IPS DF 4.7 (cell line): Measurements from ENCODE around the gene LSM3.
A peak's percentile ranks its signal among the peaks of the same experiment; 100 is the strongest.

Experiments
- DNase-seq: peaks from one replicate; pipeline ENCODE4 v3.0.0-alpha.2; 2013; ENCODE audit warnings: low spot score; ENCODE audit errors: extremely low read depth

Gene LSM3

DNA sequence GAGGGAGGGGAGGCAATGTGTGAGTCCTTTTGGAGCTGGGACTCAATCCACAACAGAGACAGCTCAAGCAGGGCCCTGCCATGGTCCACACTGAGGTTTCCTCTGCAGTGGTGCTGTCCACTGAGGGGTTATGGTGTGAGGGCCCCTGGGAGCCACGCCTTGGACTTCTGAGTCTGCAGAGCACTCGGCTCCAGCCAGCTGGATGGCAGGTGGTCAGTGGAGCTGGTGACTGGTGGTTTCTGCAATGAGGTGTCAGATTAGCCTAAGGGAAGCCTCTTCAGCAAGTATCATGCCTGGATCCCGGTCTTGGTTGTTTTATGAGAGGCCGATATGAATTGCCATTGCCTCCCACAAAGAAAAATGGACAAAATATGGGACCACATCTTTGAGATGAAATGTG lies 21.7 kb downstream of the LSM3 start:
- no peak for DNase-seq

DNA sequence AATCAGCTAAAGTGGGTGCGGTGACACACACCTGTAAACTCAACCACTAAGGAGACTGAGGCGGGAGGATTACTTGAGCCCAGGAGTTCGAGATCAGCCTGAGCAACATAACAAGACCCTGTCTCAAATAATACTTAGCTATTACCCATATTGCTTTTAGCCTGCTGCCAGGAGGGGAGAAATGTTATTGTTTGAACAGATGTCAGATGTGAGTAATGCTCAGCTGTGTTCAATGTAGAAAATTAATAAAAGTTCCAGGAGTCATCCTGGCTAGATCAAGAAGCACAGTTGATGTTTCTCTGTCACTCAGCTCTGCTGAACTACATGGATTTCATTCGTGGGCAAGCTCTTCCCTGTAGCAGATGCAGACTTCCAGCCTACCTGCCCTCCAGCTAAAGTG lies 22.2 kb downstream of the LSM3 start:
- no peak for DNase-seq

DNA sequence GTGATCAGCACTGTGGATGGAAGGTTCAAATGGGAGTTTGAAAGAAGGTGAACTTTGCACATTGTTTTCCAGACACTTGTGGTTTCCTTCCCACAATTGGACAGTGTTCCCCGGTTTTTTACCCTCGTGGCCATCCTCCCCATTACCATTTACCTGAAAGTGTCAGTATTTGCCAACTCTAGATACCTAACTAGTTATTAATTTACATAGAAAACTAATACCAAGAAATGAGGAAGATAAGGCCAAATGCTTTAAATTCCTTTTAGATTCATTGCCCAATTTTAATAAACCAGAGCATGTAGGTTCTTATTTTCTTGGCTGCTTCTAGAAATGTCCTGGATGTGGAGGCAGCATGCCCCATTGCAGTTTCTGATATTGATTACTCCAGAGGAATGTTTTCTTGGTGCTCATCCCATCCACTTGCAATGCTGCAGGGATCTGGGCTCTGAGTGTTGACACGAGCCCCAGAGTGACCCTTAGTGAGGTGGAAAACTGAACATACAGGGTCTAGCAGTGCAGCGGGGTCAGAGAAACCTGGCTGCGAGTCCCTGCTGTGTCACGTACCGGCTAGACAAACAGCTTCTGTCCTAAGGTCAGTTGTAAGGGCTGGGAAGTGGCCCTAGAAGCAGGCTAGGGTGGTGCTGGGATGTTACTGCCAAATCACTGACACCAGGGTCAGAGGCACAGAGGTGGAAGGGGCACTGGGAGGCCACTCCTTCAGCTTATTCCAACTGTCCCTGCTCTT lies 23.5 kb downstream of the LSM3 start:
- no peak for DNase-seq

DNA sequence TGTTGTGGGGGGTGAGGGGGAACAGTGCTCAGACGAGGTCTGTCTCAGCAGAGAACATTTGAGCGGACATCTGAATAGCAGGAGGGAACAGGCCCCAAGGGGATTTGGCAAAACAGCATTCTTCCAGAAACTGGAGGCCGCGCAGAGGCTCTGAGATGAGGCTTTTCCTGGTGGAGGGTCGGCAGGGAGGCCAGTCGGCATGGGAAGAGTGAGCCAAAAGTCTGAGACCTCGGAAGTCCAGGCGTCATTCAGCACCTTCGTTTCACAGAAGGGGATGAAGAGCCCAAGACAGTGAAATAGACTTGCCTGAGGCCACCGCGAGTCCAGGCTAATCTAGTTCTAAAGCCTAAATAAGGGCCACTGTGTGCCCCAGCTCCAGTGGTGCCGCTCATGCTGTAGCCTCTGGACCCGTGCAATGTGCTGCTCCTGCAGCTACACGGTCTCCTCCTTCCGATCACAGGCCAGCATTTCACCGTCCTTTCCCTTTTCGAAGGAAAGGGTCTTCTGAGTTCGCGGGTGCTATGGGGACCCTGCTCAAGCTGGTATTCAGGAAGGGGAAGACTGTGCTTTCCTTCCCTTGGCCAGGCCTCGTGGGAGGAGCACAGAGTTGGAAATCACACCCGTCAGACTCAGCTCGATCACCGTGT lies 24.4 kb downstream of the LSM3 start:
- no peak for DNase-seq

DNA sequence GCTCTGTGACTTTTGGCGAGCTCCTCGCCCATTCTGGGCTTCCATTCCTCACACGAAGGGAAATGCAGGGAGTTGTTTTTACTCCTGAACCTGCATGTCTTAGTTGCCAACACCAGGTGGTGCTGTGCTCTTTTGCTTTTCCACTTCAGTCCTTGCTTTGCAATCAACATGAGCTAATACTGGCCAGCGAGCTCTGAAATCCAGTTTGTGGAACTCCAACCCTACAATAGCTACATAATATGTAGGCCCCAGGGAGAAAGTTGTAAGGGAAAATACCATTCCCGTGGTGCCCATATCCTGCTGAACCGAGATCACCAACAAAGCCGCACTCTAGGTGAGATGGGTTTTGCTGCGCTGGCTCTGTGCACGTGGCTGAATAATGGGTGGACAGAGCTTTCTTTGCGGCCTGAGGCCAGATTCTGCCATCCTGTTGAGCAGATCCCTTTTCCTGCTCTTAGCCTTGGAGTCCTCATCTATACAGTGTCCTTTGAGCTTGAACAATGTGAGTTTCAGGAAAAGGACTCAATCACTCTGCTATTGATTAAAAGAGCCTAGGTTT lies 25.0 kb downstream of the LSM3 start:
- no peak for DNase-seq

GRCh38 chr3:14204515-14205284 lies 26.1 kb downstream of the LSM3 start:
- no peak for DNase-seq

- no peak for DNase-seq
Measured at GRCh38 chr3:14206548-14207177, 28.0 kb downstream of the LSM3 start.

GRCh38 chr3:14208168-14208567 lies 29.6 kb downstream of the LSM3 start:
- DNase-seq: no peak

GRCh38 chr3:14208977-14209394 lies 30.4 kb downstream of the LSM3 start:
- DNase-seq: no peak

DNA sequence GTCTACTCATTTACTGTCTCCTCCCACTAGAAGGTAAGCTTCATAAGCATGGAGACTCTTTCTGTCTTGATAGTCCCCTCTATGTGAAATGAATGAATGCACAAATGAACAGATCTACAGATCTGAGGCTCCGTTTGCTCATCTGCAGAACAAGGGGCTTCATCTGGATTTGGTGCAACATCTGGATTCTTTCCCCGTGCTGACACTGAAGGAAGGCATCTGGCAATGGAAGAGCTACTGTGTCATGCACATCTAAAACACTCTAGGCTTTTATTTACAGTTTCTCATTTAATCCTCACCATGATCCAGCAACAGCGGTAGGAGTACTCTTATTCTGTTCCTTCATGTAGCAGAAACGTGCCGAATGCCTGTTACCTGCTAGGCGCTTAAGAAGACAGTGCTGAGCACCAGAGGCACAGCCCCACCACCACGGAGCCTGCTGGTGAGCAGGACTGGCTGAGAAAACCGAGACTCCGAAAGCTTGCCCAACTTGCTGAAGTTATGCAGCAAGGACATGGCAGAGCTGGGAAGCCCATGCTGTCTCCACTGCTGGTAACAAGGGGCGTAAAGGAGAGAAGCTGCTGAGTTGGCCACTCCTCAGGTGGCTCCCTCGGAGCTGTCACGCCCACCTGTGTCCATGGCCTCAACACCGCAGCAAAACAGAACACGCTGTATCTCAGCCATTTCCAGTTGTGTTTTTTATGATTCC lies 31.1 kb downstream of the LSM3 start:
- DNase-seq: no peak

GRCh38 chr3:14210290-14210688 lies 31.7 kb downstream of the LSM3 start:
- DNase-seq: no peak

DNA sequence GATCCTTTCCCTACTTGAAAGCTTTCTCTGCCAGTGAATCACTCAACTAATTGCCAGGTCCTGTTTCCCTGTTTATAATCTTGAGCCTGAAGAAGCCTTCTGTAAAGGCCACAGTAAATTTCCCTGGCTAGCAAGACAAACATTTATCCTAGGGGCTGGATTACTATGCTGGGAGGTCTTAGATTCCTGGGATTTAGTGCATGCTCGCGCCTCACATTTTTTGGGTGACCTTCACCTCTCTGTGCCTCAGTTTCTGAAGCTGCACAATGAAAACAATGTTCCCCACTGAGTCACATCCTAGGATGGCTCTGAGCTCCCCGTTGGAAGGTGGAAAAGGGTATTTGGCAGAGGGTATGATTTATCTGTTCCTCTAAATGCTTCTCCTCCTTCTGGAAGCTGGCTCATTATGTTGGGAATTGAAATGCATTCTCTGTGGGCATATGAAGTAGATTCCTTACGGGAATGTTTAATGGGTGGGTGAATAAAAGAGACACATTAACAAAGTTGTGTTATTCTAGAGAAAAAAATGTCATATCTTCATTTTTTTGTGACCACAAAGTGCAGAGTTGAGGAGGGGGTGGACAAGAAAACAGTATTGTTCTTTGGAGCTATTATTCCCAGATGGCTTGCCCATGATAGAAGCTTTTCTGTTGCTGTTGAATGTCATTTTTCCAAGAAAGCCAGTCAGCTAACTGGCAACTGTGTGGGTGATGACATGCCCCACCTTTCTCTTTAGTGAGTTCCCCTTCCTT lies 32.4 kb downstream of the LSM3 start:
- no peak for DNase-seq

- no peak for DNase-seq
Measured at GRCh38 chr3:14211621-14212020, 33.0 kb downstream of the LSM3 start.

DNA sequence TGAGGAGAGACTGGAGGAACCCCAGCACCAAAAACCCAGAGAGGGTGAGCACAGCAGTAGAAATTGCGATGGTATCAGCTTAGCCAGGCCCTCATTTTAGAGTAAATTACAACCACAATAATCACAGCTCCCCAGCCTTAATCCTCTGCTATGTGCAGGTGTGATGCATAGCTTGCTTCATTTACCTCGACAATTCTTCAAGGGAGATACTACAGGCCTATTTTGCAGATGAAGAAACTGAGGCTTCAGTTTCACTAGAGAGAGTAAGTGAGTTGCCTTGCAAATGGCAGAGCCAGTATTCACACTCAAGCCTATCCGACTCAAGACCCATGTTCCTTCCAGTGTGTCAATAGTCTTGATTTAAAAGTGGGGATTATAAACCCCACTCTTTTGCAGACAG lies 33.4 kb downstream of the LSM3 start:
- DNase-seq: no peak

DNA sequence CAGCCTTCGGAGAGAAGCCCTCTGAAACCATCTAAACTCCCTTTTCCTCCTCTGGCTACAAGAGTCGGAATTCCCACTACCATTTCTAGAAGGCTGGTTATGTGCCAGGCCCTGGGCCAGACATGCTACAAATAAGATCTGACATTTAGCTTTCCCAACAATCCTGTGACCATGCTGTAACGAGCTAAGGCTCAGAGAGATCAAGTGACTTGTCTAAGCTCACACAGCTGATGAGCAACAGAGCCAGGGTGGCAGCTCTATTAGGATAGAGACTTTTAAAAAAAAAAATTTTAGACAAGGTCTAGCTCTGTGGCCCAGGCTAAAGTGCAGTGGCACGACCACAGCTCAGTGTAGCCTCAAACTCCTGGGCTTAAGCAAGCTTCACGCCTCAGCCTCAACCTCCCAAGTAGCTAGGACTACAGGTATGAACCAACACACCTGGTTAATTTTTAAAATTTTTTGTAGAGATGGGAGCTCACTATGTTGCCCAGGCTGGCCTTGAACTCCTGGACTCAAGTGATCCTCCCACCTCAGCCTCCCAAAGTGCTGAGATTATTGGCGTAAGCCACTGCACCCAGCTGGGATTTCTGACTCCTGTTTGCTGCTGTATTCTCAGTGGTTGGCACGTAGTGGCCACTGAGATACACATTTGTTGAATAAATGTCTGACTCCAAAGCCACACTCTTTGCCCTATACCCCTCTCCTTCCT lies 34.6 kb downstream of the LSM3 start:
- no peak for DNase-seq

- DNase-seq: no peak
Measured at GRCh38 chr3:14214764-14215163, 36.1 kb downstream of the LSM3 start.

GRCh38 chr3:14216257-14217048 lies 37.8 kb downstream of the LSM3 start:
- DNase-seq: peak; percentile 92

DNA sequence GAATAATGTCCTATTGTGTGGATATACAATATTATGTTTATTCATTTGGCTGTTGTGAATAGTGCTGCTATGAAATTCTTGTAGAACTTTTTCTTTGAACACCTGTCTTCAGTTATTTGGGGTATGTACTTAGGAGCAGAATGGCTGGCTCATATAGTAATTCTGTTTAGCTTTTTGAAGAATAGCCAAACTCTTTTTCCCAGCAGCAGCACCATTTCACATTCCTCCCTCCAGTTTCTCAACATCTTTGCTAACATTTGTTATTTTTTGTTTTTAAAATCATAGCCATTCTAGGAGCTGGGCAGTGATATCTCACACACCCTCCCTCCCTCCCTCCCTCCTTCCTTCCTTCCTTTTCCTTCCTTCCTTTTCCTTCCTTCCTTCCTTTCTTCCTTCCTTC lies 39.7 kb downstream of the LSM3 start:
- DNase-seq: no peak

DNA sequence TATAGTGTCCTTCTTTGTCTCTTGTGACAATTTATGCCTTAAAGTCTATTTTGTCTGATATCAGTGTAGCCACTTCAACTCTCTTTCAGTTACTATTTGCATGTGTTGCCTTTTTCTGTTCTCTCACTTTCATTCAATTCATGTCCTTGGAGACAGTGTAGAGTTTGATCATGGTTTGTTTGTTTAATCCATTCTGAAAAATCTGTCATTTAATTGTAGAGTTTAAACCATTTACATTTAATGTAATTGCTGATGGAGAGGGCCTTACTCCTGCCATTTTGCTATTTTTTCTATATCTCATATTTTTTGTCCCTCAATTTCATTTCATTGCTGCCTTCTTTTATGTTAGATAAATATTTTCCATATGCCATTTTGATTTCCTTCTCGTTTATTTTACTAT lies 42.3 kb downstream of the LSM3 start:
- DNase-seq: no peak
